CD4-positive, alpha-beta T cell treated with Interferon alpha-2 for 1 hour (primary cell): ENCODE results near the gene S1PR4.

Experiments used
- DNase-seq, 2 donors: peaks; one replicate each; pipeline ENCODE4 v3.0.0-alpha.2; 2020 to 2022

S1PR4 gene, protein sequence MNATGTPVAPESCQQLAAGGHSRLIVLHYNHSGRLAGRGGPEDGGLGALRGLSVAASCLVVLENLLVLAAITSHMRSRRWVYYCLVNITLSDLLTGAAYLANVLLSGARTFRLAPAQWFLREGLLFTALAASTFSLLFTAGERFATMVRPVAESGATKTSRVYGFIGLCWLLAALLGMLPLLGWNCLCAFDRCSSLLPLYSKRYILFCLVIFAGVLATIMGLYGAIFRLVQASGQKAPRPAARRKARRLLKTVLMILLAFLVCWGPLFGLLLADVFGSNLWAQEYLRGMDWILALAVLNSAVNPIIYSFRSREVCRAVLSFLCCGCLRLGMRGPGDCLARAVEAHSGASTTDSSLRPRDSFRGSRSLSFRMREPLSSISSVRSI

DNA sequence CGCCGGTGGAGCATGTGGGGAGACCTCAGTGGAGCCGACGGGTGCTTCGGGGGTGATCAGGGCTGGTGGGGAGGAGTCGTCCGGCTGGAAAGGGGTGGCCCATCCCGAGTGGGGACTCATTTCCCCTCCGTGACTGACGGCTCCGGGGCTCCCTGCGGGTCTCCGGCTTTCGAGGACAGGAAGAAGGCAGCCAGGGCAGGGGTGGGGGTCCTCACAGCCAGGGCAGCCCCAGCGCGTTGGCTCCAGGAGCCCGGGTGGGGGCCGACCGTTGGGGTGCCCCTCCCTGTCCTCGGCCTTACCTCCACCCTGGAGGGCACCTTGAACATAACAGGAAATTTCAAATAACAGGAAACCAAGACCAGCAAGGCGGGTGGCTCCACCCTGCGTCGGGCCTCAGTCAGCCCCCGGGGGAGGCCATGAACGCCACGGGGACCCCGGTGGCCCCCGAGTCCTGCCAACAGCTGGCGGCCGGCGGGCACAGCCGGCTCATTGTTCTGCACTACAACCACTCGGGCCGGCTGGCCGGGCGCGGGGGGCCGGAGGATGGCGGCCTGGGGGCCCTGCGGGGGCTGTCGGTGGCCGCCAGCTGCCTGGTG is at the start of gene S1PR4:
S1PR4 (plus strand) TSS at position 393 of the 596 bp plus-strand sequence; CDS start at position 417, 24 bp downstream.
- peak; percentile 71 to 81 for DNase-seq

DNA sequence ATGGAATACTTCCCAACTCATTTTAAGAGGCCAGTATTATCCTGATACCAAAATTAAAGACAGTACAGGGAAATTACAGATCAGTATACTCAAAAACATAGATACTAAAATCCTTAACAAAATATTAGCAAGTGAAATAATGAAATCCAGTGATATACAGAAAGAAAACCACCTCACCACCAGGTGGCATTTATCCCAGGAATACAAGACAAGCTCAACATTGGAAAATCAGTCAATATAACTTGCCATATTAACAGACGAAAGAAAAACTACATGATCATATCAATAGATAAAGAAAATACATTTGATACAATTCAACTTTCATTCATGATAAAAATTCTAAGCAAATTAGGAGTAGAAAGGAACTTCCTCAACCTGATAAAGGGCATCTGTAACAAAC is 49.5 kb upstream of the S1PR4 start:
- peak in 1 of 2 donors; percentile 54 for DNase-seq

DNA sequence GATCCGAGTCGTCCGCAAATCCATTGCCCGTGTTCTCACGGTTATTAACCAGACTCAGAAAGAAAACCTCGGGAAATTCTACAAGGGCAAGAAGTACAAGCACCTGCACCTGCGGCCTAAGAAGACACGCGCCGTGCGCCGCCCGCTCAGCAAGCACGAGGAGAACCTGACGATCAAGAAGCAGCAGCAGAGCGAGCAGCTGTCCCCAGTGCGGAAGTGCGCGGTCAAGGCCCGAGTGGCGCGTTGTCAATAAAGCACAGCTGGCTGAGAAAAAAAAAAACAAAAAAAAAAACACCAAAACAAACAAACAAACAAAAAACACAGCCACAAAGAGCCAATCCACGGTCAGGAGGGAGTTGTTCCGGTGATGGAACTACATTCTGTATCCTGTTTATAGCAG is 47.4 kb upstream of the S1PR4 start:
- peak in 1 of 2 donors; percentile 52 for DNase-seq

DNA sequence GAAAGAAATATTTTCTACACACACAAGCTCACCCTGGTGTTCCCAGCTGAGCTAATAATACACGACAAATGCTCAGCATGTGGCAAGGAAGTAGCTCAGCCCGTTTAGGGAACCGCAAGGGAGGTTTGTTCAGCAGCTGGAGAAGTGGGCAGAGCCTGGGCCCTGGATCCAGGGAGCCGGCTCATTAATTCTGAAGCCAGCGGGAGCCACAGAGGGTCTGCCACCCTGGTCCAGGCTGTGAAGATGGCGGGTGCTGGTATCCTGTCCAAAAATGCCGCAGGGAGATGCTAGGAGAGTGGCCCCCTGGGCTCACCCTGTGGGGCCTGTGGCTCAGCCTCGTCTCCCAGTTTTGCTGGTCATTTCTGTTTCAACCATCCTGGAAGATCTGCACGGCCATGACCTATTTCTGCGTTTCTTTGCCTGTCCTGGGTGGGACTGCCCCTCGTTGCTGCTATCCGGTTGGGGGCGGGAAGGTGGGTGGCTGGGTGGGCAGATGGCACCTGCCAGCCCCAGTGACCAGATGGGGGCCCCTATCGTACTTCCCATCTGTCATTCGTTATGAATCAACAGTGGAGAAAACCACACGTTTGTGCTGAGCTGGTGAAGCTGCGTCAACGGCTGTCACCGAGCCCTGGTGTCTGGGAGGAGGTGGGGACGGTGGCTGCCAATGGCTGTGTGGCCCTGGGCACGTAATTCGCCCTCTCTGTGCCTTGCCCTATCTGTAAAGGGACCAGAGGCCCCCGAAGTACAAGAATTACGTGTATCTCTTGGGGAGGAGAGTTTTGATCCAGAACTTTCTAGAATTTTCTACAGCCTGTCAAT is 45.4 kb upstream of the S1PR4 start:
- peak; percentile 83 to 85 for DNase-seq

DNA sequence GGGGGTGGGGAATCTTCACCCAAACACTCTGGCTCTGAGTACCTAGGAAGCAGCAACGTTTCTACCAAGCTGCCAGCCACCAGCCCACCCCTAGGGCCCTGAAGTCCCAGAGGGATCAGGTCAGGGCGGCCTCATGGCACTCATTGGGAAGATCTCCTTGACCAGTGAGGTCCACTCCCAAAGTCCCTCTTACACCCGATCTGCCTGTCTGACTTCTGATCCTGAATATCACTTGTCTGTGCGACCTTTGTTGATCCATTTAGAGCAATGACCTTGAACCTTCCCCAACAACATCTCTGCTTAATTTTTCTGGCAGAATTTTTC is 44.8 kb upstream of the S1PR4 start:
- DNase-seq: no peak

DNA sequence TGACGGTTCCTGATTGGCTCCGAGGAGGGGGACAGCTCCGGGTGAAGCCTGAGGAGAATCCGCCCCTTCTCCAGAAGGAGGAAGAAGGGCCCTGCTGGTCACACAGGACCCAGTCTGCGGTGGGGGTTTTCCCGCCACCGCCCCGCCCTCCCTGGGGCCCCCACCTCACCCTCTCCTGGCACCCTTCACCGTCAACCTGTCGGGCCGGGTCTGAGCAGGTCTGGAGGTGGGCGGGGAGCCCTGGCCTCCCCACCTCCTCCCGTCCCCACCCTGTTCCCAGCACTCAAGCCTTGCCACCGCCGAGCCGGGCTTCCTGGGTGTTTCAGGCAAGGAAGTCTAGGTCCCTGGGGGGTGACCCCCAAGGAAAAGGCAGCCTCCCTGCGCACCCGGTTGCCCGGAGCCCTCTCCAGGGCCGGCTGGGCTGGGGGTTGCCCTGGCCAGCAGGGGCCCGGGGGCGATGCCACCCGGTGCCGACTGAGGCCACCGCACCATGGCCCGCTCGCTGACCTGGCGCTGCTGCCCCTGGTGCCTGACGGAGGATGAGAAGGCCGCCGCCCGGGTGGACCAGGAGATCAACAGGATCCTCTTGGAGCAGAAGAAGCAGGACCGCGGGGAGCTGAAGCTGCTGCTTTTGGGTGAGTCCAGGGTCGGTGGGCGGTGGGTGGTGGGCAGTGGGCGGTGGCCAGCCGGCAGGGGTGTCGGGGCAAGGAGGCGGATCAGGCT is 42.4 kb upstream of the S1PR4 start, which contains the start of gene GNA15:
GNA15 (plus strand) TSS at position 73 of the 723 bp plus-strand sequence; CDS start at position 491, 418 bp downstream.
- peak; percentile 67 to 71 for DNase-seq

DNA sequence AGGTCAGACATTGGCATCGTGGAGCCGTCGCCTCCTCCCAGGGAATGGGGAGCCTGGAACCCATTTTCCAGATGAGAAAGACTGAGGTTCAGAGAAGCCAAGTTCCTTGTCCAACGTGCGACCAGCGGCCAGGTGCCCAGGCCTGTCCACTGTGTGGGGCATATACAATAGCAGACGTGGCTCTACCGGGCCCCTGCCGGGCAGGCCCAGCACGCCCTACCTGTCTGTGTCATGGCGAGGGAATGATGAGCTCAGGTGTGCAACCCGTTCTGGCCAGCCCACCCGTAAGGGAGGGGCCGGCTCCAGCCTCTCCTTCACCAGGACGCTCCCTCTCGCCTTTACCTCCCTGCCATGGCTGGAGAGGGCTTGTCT is 41.9 kb upstream of the S1PR4 start:
- no peak for DNase-seq

DNA sequence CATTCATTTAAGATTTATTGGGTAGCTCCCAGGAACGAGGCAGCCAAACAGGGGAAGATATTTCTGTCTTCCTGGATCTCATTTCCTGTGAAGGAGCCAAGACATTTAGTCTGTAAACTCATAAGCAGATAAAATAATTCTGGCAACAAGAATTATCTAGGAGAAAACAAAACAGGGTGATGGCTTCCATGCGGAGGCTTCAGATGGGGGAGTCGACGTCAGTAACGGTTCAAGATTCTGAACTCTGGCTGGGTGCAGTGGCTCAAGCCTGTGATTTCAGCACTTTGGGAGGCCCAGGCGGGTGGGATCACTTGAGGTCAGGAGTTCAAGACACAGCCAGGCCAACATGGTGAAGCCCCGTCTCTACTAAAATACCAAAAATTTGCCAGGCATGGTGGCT is 41.5 kb upstream of the S1PR4 start:
- DNase-seq: no peak

DNA sequence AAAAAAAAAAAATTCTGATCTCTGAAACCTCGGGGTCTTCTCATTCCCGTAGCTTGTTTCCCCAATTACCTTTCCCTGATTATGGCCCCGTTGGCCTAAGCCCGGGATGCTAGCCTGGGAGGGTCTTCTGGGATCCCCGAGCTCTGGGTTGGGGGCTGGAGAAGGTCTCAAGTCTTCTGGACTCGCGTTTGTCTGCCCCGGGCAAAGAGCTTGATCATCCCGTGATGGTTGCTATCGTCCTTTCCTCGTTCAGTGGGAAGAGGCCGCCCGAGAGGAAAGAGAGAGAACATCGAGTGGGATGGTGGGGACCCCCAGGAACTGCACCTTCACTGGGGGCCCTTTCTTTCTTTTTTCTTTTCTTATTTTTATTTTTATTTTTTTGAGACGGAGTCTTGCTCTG is 40.3 kb upstream of the S1PR4 start:
- DNase-seq: no peak

DNA sequence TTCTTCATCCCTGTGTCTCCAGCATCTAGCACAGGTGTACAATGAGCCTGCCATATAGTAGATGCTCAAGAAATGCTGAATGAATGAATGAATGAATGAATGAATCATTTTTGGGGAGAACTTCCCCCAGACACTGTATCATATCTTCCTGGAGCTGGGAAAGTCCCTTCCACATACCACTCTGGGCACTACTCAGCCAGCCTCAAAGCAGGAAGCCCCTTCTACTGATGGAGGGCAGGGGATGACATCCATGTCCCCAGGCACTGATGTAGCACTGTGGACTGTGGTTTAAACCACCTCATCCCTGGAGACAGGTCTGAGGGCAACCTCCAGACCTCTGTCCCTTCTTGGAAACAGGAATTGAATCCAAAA is 37.9 kb upstream of the S1PR4 start:
- no peak for DNase-seq

DNA sequence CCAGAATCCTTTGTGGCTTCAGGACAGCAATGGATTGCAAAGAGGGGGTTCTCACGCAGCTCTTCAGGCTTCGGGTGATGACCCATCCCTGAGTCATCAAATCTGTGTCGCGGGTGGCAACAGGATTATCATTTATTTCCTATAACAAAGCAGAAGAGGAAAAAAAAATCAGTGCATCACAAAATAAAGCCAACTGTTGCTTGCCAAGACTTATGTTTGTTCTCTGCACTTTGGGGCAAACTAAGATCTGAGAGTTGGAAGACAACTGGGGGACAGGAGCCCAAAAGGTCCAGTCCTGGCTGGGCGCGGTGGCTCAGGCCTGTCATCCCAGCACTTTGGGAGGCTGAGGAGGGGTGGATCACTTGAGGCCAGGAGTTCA is 36.3 kb upstream of the S1PR4 start:
- no peak for DNase-seq

DNA sequence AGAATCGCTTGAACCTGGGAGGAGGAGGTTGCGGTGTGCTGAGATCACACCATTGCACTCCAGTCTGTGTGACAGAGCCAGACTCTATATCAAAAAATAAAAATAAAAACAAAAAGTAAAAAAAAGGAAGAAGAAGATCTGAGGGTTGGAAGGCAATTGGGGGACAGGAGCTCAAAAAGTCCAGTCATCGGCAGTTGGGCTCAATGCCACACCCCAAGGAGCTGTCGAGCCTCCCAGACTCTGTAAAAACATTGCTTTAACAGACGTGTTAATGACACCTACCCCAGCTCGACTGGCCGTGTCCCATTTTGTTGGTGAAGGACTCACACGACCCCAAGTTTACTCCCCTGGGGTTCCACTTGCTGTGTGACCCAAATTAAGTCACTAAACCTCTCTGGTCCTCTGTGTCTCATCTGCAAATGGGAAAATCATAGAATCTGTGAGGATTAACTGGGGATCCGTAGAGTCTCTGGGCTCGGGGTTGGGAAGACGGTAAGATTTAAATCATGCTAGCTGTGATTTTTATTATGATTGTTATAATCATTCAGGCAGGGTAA is 35.7 kb upstream of the S1PR4 start:
- DNase-seq: no peak

DNA sequence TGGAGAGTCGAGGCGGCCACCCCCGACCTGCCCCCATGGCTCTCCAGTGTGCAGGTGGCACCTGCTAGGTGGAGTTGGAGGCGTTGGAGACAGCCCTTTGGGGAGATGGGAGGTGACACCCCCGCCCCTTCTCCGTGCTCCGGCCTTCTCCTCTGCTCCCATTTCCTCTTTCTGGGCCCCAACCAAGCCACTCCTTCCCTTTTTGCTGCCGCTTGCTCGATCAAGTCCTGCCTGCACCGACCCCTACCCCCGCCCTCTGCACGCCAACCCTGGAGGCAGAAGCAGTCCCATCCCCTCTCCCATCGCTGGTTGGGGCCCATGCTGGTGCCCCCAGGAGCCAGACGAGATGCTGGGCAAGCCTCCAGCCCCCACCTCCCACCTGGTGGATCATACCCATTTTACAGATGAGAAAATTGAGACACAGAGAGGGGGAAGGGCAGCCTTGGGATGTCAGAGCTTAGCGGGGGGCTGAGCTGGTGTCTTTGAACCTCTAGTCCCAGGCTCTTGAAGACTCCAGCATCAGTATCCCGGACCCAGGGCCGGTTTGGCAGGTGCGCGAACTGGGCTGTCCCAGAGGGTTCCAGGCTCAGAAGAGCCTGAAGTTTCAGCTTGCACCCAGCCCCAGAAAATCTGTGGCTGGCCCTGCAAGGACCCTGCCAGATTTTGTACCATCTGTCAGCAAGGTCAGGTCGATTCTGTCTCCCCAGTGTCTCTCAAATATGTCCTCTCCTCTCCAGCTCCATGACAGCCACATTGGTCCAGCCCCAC is 32.5 kb upstream of the S1PR4 start:
- peak in 1 of 2 donors; percentile 47 for DNase-seq

DNA sequence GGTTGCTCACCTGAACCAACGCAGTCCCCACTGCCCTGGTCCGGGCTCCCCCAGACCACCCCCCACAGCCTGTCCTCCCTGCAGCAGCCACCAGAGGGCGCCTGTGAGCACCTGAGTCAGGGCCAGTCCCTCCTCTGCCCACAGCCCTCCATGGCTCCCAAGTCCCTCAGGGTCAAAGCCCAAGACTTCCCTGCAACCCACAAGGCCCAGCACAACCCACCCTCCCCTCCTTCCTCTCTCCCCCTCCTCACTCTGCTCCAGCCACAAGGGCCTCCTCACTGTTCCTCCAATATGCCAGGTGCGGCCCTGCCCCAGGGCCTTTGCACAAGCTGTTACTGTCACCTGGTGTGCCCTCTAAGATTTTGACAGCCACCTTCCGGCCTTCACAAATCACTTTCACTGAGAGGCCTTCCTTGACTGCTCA is 31.9 kb upstream of the S1PR4 start:
- peak; percentile 50 to 69 for DNase-seq

DNA sequence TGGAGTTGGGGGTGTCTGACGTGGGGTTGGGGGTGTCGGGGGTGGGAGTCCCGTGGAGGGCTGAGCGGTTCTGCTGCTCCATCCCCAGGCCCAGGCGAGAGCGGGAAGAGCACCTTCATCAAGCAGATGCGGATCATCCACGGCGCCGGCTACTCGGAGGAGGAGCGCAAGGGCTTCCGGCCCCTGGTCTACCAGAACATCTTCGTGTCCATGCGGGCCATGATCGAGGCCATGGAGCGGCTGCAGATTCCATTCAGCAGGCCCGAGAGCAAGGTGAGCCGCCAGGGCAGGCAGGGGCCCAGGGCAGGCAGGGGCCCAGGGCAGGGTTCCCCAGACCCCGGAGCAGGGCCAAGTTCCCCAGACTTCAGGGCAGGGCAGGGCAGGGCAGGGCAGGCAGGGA is 30.1 kb upstream of the S1PR4 start:
- no peak for DNase-seq

DNA sequence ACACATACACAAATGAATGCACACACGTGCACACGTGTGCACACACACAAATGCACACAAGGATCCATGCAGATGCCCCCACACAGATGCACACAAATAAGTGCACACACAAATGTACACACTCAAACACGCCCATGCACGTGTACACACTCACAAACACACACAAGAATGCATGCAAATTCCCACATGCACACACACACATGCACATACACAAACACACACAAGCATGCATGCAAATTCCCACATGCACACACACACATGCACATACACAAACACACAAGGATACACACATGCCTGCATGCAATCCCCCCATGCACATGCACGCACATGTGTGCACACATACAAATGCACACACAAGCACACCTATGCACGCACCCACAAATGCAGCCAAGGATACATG is 29.5 kb upstream of the S1PR4 start:
- no peak for DNase-seq

DNA sequence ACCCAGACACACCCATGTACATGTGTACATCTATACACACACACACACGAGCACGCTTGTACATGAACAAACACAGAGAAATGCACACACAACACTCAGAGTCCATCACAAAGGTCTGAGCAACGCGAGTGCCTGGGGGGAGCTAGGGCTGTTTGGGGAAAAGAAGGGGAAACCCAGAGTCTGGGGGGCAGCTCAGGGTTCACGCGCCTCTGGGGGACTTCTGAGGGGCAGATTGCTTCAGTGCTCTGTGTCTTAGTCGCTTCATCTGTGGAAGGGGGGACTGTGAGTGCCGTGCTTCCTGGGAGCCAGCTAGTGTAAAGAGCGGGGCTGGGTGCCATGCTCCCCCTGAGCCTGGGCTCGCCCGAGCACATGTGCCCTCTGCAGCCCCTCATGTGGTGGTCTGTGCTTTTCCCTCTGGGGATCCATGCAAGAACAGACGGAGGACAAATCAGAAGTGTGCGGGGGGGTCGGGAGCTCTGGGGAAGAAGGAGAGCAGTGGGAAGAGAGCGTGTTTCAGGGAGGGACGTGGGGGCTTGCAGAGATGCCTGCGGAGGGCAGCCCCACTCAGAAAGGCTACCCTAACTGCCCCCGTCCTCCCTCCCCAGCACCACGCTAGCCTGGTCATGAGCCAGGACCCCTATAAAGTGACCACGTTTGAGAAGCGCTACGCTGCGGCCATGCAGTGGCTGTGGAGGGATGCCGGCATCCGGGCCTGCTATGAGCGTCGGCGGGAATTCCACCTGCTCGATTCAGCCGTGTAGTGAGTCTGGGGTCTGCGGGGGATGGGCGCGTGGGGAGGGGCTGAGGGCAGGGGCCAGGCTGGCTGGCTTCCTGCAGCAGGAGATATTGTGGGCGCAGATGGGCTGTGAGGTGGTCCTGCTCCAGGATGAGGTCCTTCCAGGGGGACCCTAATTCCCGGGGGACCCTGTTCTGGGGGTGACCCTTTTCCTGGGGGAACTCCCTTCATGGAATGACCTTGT is 28.8 kb upstream of the S1PR4 start:
- DNase-seq: no peak

DNA sequence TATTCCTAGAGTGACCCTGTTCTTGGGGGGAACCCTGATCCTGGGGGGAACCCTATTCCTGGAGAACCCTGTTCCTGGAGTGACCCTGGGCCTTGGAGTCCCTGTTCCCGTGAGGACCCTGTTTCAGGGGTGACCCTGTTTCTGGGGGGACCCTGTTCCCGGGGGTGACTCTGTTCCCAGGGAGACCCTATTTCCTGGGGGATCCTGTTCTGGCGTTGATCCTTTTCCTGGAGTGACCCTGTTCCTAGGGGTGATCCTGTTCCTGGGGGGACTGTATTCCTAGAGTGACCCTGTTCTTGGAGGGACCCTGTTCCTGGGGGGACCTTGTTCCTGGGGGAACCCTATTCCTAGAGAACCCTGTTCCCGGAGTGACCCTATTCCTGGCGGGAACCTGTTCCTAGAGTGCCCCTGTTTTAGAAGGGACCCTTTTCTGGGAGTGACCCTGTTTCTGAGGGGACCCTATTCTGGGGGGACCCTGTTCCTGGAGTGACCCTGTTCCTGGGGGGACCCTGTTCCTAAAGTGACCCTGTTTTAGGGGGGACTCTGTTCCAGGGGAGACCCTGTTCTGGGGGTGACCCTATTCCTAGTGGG is 27.7 kb upstream of the S1PR4 start:
- no peak for DNase-seq

DNA sequence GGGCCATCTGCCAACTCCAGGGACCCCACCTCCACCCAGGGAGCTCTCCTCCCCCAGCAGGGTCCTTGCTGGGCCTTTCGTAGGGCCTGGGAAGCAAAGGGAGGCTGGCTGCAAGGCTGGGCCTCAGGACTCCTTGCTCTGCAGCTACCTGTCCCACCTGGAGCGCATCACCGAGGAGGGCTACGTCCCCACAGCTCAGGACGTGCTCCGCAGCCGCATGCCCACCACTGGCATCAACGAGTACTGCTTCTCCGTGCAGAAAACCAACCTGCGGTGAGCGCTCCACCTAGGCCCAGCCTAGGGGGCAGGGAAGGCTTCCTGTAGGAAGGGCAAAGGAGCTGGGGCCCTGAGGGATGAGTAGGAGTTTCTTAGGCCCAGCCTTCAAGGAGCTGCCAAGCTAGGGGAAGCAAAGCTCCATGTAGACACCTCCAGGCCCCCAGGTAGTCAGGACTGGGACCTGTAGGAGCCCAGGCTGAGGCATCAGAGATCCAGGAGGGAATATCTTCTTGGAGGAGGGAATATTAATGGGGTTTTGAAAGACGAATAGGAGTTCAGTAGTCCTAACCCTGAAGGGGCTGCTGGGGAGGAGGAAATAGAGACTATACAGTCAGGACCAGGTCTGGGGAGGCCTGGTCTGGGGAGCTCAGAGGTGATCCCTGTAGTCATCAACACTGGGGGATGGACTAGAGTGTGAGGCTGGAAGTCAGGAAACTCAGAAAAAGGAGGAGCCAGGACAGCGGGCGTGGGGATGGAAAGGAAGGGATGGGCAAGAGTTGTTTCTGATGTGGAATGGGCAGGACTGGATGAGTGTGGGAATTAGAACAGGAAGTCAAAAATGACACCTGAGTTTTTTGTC is 26.8 kb upstream of the S1PR4 start:
- no peak for DNase-seq
